Activated CD8-positive, alpha-beta memory T cell treated with anti-CD3 and anti-CD28 coated beads for 36 hours (primary cell): Measurements from ENCODE around the gene ZNF547. TPM values are rescaled to one million over a fixed set of nuclear protein-coding genes. Genes with fewer than 3 reads are reported as not detected.
"Not testable (repeated sequence)": the region's sequence is repeated elsewhere in the genome, so short reads cannot be mapped to it uniquely, and the experiment has no call there.

Experiments used
- CTCF ChIA-PET: fragments of 350-600 bp; sonication (Branson Sonifier 250); formaldehyde crosslinking; loops from one replicate; lab custom pipeline; 2021; ENCODE audit warnings: antibody characterized with exemption; lab: Charles Lee
- POLR2A ChIA-PET: fragments of 350-600 bp; sonication (Branson Sonifier 250); formaldehyde crosslinking; loops from one replicate; lab custom pipeline; 2021; ENCODE audit warnings: antibody characterized with exemption; lab: Charles Lee
- total RNA-seq, 2 experiments: library from RNA; stranded (reverse); gene quantifications; one replicate each; pipeline ENCODE4 v1.2.3, GENCODE V29; 2021

The ZNF547 gene
- total RNA-seq, 2 experiments from 2014 or later = 1.9 to 2.7 TPM

GRCh38 chr19:57362419-57362818, 932 bp upstream of the ZNF547 start:
- ChIA-PET CTCF (no interaction called here), POLR2A (interaction anchor here (1.7 kb wide), 1 partner anchor 27 kb away, joined by 5 read pairs; the partner anchor contains the start of gene ZNF548)

- ChIA-PET POLR2A (interaction anchor here (0.6 to 1.7 kb wide), 2 partner anchors 26 to 819 kb away, joined by 3 to 5 read pairs; partner anchors contain the start of genes ZNF274 and ZNF548), CTCF (interaction anchor here (1.0 kb wide), 1 partner anchor 12 kb away, joined by 3 read pairs; the partner anchor contains the start of gene ZNF304)
Measured at GRCh38 chr19:57363688-57364181, 384 bp downstream of the ZNF547 start.

- CTCF ChIA-PET = no interaction called here
- POLR2A ChIA-PET = no interaction called here
Measured at GRCh38 chr19:57366776-57367175, 3.4 kb downstream of the ZNF547 start.

GRCh38 chr19:57374179-57374578, 10.8 kb downstream of the ZNF547 start:
- ChIA-PET POLR2A (no interaction called here), CTCF (no interaction called here)

- CTCF ChIA-PET, POLR2A ChIA-PET: not testable (repeated sequence)
Measured at GRCh38 chr19:57374647-57375046, 11.3 kb downstream of the ZNF547 start.

GRCh38 chr19:57376151-57376550, 12.8 kb downstream of the ZNF547 start:
- ChIA-PET POLR2A (no interaction called here), CTCF (no interaction called here)

GRCh38 chr19:57377498-57378146, 14.3 kb downstream of the ZNF547 start:
- ChIA-PET POLR2A (no interaction called here), CTCF (no interaction called here)

- ChIA-PET CTCF (no interaction called here), POLR2A (no interaction called here)
Measured at GRCh38 chr19:57380923-57381322, 17.6 kb downstream of the ZNF547 start.

- POLR2A ChIA-PET = interaction anchor here (0.9 kb wide), 1 partner anchor 370 kb away, joined by 4 read pairs; no protein-coding TSS in a partner anchor
- CTCF ChIA-PET = no interaction called here
Measured at GRCh38 chr19:57382806-57383488, 19.6 kb downstream of the ZNF547 start.

GRCh38 chr19:57389194-57389729, 25.9 kb downstream of the ZNF547 start:
- POLR2A ChIA-PET = interaction anchor here (0.8 to 1.6 kb wide), 3 partner anchors 15 to 45 kb away, joined by 3 to 6 read pairs (median 5); partner anchors contain the start of genes TRAPPC2B, ZNF547 and ZNF749
- CTCF ChIA-PET = no interaction called here

GRCh38 chr19:57389730-57390598, 26.6 kb downstream of the ZNF547 start, which contains the start of gene ZNF548:
Gene ZNF548, plus strand, starts transcription at chr19:57389854. Its CDS starts 246 bp downstream, at chr19:57390100.
- ChIA-PET POLR2A (interaction anchor here (0.8 to 1.6 kb wide), 3 partner anchors 14 to 45 kb away, joined by 3 to 6 read pairs (median 5); partner anchors contain the start of genes TRAPPC2B, ZNF547 and ZNF749), CTCF (no interaction called here)

- POLR2A ChIA-PET = no interaction called here
- CTCF ChIA-PET = no interaction called here
Measured at GRCh38 chr19:57395710-57396109, 32.4 kb downstream of the ZNF547 start.

- POLR2A ChIA-PET = no interaction called here
- CTCF ChIA-PET = no interaction called here
Measured at GRCh38 chr19:57398868-57399267, 35.5 kb downstream of the ZNF547 start.

- POLR2A ChIA-PET = interaction anchor here (0.6 to 0.7 kb wide), 2 partner anchors 15 to 135 kb away, joined by 3 to 5 read pairs; partner anchors contain the start of gene ZNF548
- CTCF ChIA-PET = no interaction called here
Measured at GRCh38 chr19:57403737-57404563, 40.6 kb downstream of the ZNF547 start.

- CTCF ChIA-PET = interaction anchor here (0.5 to 2.0 kb wide), 2 partner anchors 16 to 496 kb away, joined by 3 to 6 read pairs; no protein-coding TSS in a partner anchor
- POLR2A ChIA-PET = no interaction called here
Measured at GRCh38 chr19:57406516-57407123, 43.3 kb downstream of the ZNF547 start.

GRCh38 chr19:57410877-57411671, 47.7 kb downstream of the ZNF547 start, which contains the start of gene ZNF17:
Gene ZNF17, plus strand, starts transcription at chr19:57411161. Its CDS starts 2,455 bp downstream, at chr19:57413616.
- ChIA-PET CTCF (no interaction called here), POLR2A (no interaction called here)

- POLR2A ChIA-PET = no interaction called here
- CTCF ChIA-PET = no interaction called here
Measured at GRCh38 chr19:57419439-57419838, 56.1 kb downstream of the ZNF547 start.
